Measurements from ENCODE around the gene YRDC.
"Not testable (repeated sequence)": the region's sequence is repeated elsewhere in the genome, so short reads cannot be mapped to it uniquely, and the experiment has no call there.

Gene YRDC

GRCh38 chr1:37771440-37771839, 36.6 kb downstream of the YRDC start:
- DNase-seq (ENCODE audit: low spot score): not testable (repeated sequence)

- DNase-seq (ENCODE audit: low spot score): no peak
These were observed 40.5 kb downstream of the YRDC start for GRCh38 chr1:37767488-37767887.

GRCh38 chr1:37765916-37766664, 41.9 kb downstream of the YRDC start:
- DNase-seq (ENCODE audit: low spot score): no peak

DNA sequence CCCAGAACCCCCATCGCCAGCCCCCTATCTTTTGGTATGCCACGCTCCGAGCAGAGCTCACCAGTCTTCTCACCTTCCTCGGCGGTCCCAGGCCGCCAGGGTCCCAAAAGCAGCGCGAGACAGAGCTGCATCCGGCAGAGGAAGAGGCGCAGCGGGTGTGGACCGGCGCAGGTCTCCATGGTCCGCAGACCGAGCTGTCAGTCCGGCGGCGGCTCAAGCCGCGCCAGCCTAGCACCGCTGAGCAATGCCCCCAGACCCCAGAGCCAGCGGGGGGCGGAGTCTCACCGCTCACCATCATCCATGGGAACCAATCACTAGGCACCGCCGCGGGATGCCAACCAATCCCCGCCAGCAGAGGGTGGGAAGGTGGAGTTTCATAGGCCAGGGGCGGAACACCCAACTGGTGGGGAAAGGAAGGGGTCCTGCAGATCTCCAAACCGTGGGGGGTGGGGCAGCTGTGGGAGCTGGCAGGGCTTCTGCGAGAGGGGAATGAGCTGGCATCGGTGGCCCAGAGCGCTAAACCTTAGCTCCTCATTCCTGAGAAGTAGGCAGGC, 43.0 kb downstream of the YRDC start, which contains the start of gene EPHA10:
Gene EPHA10 (minus strand): TSS at position 233 of the 554 bp plus-strand sequence. CDS start 54 bp downstream, at position 179.
- DNase-seq (ENCODE audit: low spot score): no peak

GRCh38 chr1:37764414-37764825, 43.6 kb downstream of the YRDC start:
- DNase-seq (ENCODE audit: low spot score): no peak

- DNase-seq (ENCODE audit: low spot score): no peak
These were observed 44.1 kb downstream of the YRDC start for GRCh38 chr1:37763791-37764413.

DNA sequence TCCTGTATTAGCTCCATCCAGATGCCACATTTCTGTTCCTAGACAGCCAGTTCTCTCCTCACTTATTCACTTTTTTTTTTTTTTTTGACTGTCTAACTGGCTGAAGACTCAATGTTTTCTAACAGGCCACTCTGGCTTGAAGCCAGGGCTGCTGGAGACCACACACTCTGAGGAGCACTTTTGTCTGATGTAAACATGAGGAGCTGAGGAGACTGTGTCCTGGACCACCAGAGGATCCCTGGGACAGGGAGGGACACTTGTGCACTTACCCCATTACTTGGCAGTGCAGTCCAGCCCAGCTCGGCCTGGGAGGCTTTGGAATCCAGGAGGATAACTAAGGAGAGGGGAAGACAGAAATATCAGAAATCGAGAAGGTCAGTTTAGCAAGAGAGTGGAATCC, 45.5 kb downstream of the YRDC start:
- no peak for DNase-seq (ENCODE audit: low spot score)

DNA sequence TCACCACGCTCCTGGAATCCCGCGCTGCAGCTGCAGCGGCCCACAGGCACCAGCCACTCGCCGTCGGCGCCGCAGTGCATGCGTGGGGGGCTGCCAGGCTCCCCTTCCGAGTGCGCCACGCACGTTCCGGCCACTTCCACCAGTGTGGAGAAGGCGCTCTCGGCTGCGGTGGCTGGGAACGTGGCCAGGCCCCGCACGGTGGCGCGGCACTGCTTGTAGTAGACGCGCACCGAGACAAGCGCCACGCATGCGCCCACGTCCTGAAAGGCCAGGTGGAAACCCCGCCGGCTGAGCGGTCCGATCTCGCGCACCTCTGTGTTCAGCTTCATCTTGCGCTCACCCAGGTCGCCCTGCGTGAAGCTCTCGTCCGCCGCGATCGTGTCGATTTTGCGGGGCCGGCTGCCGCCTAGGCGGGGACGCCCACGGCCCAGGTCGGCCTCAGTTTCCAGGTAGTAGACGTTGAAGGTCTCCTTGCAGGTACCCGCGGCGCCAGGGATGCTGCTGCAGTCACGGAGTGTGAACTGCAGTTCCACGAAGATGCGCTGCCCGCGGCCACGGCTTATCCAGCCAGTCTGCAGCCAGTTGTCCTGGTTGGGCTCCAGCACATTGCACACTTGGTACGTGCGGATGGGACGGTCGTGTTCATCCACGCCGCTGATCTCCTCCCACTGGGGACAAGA, 46.5 kb downstream of the YRDC start:
- no peak for DNase-seq (ENCODE audit: low spot score)

DNA sequence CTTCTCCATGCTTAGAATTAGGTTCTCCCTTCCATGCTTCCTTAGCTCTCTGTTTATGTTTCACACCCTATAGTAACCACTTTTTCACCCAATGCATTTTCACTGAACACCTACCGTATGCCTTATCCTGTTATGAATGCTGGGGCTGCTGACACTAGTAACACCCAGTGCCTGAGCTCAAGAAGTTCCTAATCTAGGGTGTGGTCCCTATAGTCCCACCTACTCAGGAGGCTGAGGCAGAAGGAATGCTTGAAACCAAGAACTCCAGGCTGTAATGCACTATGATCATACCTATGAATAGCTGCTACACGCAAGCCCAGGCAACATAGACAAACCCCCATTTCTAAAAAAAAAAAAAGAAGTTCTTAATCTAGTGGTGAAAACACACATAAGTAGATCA, 48.6 kb downstream of the YRDC start:
- no peak for DNase-seq (ENCODE audit: low spot score)

DNA sequence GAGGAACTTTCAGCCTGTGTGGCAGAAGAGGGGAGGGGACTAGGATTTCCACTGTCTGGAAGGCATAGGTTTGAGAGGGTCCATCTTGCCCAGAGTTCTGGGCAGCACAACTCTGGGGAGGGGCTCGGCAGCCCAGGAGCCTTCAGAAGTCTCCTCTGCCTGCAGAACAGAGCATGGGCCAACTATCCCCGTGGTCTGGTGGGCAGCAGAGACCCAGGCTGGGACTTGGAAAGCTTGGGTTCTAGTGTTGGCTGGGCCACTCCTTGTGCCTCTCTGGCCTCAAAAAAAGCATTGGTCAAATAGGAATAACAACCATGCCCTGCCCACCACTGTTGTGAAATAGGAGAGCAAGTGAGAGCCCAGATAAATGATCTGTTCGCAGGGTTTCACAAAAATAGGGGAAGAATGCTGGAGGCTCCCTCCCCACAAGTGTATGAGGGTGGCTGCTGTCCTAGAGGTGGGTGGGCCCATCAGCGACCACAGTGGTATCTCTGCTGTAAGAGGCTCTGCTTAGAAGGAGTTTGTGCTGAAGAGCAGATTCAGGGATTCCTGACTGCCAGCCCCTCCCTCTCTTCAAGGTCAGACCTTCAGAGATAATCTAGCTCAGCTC, 52.0 kb downstream of the YRDC start:
- DNase-seq (ENCODE audit: low spot score): no peak

GRCh38 chr1:37755290-37755689, 52.7 kb downstream of the YRDC start:
- no peak for DNase-seq (ENCODE audit: low spot score)

GRCh38 chr1:37753473-37754321, 54.3 kb downstream of the YRDC start:
- no peak for DNase-seq (ENCODE audit: low spot score)
